Karpas-422 (cell line): ENCODE results near the gene YPEL1. TPM values are rescaled to one million over a fixed set of nuclear protein-coding genes. Genes with fewer than 3 reads are reported as not detected.
"Not testable (repeated sequence)": the region's sequence is repeated elsewhere in the genome, so short reads cannot be mapped to it uniquely, and the experiment has no call there.

Experiments
- DNase-seq: peaks from one replicate; pipeline ENCODE4 v3.0.0-alpha.2; 2015
- H2AFZ ChIP-seq: fragments of 200-600 bp; sonication (generic); 2 replicates; pipeline ENCODE4 v1.6.1; 2014; ENCODE audit warnings: antibody characterized with exemption, low read length, mixed read lengths
- H3K27ac ChIP-seq: fragments of 200-600 bp; sonication (generic); 2 replicates; pipeline ENCODE4 v1.5.1; 2014; ENCODE audit warnings: mild to moderate bottlenecking, low read length, moderate library complexity
- H3K27me3 ChIP-seq: fragments of 200-600 bp; sonication (generic); 2 replicates; pipeline ENCODE4 v1.6.1; 2014; ENCODE audit warnings: low read length, mixed read lengths
- H3K36me3 ChIP-seq: fragments of 200-600 bp; sonication (generic); 2 replicates; pipeline ENCODE4 v1.6.1; 2014; ENCODE audit warnings: low read length, mixed read lengths; ENCODE audit not compliant: insufficient read depth
- H3K4me1 ChIP-seq: fragments of 200-600 bp; sonication (generic); 2 replicates; pipeline ENCODE4 v1.6.1; 2014; ENCODE audit warnings: mild to moderate bottlenecking, low read length, mixed read lengths
- H3K4me2 ChIP-seq: fragments of 200-600 bp; sonication (generic); 2 replicates; pipeline ENCODE4 v1.6.1; 2014; ENCODE audit warnings: low read length, low read depth, mild to moderate bottlenecking; ENCODE audit not compliant: poor library complexity, severe bottlenecking
- H3K4me3 ChIP-seq: fragments of 200-600 bp; sonication (generic); 2 replicates; pipeline ENCODE4 v1.5.1; 2014; ENCODE audit warnings: mild to moderate bottlenecking, antibody characterized with exemption, low read length, mixed read lengths
- H3K79me2 ChIP-seq: fragments of 200-600 bp; sonication (generic); 2 replicates; pipeline ENCODE4 v1.6.1; 2014; ENCODE audit warnings: mild to moderate bottlenecking, low read length, mixed read lengths
- H3K9ac ChIP-seq: fragments of 200-600 bp; sonication (generic); 2 replicates; pipeline ENCODE4 v1.6.0; 2014; ENCODE audit warnings: low read length
- H3K9me2 ChIP-seq: fragments of 200-600 bp; sonication (generic), shearing (Covaris generic); replicated peaks from 2 replicates; pipeline ENCODE4 v1.6.0; 2014; ENCODE audit warnings: mild to moderate bottlenecking, low read length, moderate library complexity; ENCODE audit not compliant: insufficient read depth
- H3K9me3 ChIP-seq: fragments of 300-700, 200-600 bp; sonication (generic); 2 replicates; pipeline ENCODE4 v1.6.1; 2014; ENCODE audit warnings: low read length, mixed read lengths
- H4K20me1 ChIP-seq: fragments of 200-600 bp; sonication (generic); 2 replicates; pipeline ENCODE4 v1.6.1; 2014; ENCODE audit warnings: mild to moderate bottlenecking, antibody characterized with exemption, low read length, low read depth; ENCODE audit not compliant: insufficient read depth
- total RNA-seq: library from RNA; depleted of rRNA; stranded (reverse); fragments of >200 nt; shearing (Covaris generic); gene quantifications from 2 replicates; pipeline ENCODE4 v1.2.3, GENCODE V29; 2014; ENCODE audit warnings: low replicate concordance

Gene YPEL1
- total RNA-seq, 1 experiment from 2014 or later = 1.8 TPM

DNA sequence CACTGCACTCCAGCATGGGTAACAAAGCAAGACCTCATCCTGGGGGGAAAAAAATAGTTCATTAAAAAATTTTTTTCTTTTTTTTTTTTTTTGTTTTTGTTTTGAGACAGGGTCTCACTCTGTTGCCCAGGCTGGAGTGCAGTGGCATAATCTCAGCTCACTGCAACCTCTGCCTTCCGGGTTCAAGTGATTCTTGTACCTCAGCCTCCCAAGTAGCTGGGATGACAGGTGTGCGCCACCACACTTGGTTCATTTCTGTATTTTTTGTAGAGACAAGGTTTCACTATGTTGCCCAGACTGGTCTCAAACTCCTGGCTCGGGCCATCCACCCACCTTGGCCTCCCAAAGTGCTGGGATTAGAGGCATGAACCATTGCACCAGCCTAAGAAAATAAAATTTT is 11.1 kb downstream of the YPEL1 start:
- not testable (repeated sequence) for H3K36me3 ChIP-seq, H3K79me2 ChIP-seq, H4K20me1 ChIP-seq, H3K9me2 ChIP-seq, H3K9ac ChIP-seq, H3K9me3 ChIP-seq, H3K4me2 ChIP-seq, H3K27ac ChIP-seq, H3K27me3 ChIP-seq, H3K4me1 ChIP-seq, DNase-seq, H2AFZ ChIP-seq, H3K4me3 ChIP-seq

GRCh38 chr22:21721195-21721852 is 14.3 kb downstream of the YPEL1 start:
- H3K4me1 ChIP-seq = peaks cover 11% of the 10 kb centered on the region
- H3K9ac ChIP-seq, H3K27ac ChIP-seq, H3K4me2 ChIP-seq, H3K9me2 ChIP-seq, H3K9me3 ChIP-seq, H4K20me1 ChIP-seq, DNase-seq, H2AFZ ChIP-seq, H3K27me3 ChIP-seq, H3K4me3 ChIP-seq, H3K36me3 ChIP-seq, H3K79me2 ChIP-seq: not testable (repeated sequence)

- not testable (repeated sequence) for H3K9ac ChIP-seq, H3K36me3 ChIP-seq, H3K79me2 ChIP-seq, H3K27me3 ChIP-seq, H3K4me2 ChIP-seq, H2AFZ ChIP-seq, H3K9me3 ChIP-seq, H4K20me1 ChIP-seq, H3K9me2 ChIP-seq, H3K27ac ChIP-seq, H3K4me3 ChIP-seq, DNase-seq
- peaks cover 11% of the 10 kb centered on the region for H3K4me1 ChIP-seq
These were observed 15.3 kb downstream of the YPEL1 start for GRCh38 chr22:21720191-21720859.

GRCh38 chr22:21719024-21719423 is 16.6 kb downstream of the YPEL1 start:
- 0 out of 2 replicates have a peak overlapping the region, but pooled peaks have one; percentile 27 for H2AFZ ChIP-seq

DNA sequence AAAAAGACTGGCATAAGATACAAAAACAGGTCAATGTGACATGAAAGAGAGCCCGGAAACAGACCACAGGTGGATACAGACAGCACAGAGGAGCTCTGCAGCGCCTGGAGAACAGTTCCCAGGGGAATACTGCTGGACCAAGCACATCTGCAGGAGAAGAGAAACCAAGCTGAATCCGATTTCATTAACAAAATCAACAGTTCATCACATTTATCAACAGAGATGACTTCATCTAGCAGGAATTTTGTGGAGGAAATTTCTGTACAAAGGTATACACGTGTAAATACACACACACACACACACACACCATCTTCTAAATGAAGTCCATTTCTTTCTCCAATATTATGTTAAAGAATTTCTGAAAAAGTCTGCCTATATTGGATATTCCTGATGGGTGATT is 17.1 kb downstream of the YPEL1 start:
- Histone ChIP-seq H3K4me1 (peaks cover 11% of the 10 kb centered on the region), H3K4me3 (no peak overlapping the region), H3K27me3 (no peaks in the 10 kb centered on the region), H3K9ac (no peak overlapping the region), H2AFZ (no peak overlapping the region), H3K27ac (no peak overlapping the region), H3K9me2 (no peaks in the 10 kb centered on the region), H3K9me3 (no peaks in the 10 kb centered on the region), H3K36me3 (no peaks in the 10 kb centered on the region), H3K79me2 (no peaks in the 10 kb centered on the region), H4K20me1 (no peaks in the 10 kb centered on the region), H3K4me2 (no peak overlapping the region)
- DNase-seq = peak; percentile 53

More at GRCh38 chr22:21719024-21719423, 16.6 kb downstream of the YPEL1 start:
- H3K4me2 ChIP-seq = no peak overlapping the region
- H3K4me1 ChIP-seq = peaks cover 11% of the 10 kb centered on the region
- no peak overlapping the region for H3K27ac ChIP-seq
- no peaks in the 10 kb centered on the region for H3K79me2 ChIP-seq
- H3K27me3 ChIP-seq = no peaks in the 10 kb centered on the region
- peak; percentile 71 for DNase-seq
- H3K9ac ChIP-seq = no peak overlapping the region
- H3K9me3 ChIP-seq = no peaks in the 10 kb centered on the region
- H3K9me2 ChIP-seq = no peaks in the 10 kb centered on the region
- no peaks in the 10 kb centered on the region for H4K20me1 ChIP-seq
- no peaks in the 10 kb centered on the region for H3K36me3 ChIP-seq
- H3K4me3 ChIP-seq = no peak overlapping the region

- not testable (repeated sequence) for H2AFZ ChIP-seq, H3K4me2 ChIP-seq, H3K79me2 ChIP-seq, H3K36me3 ChIP-seq, H3K27me3 ChIP-seq, H3K9me2 ChIP-seq, H3K9ac ChIP-seq, DNase-seq, H4K20me1 ChIP-seq, H3K9me3 ChIP-seq, H3K27ac ChIP-seq, H3K4me3 ChIP-seq
- peaks cover 11% of the 10 kb centered on the region for H3K4me1 ChIP-seq
These were observed 19.0 kb downstream of the YPEL1 start for GRCh38 chr22:21716395-21717122.

DNA sequence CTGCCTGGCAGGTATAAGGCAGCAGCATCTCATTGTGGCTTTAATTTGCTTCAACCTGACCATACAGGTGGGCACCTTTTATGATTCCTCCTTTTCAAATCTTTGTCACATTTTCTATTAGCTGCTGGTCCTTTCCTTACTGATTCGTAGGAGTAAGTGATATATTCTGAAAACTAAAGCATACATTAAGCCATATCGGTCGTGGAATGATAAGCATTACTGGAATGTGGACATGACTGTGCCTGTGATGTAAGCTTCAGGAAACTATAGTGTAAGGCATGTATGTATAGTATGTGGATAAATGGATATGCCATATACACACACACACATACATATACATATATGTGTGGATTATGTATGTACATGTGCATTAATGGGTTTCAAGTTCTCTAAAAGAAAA is 20.8 kb downstream of the YPEL1 start:
- Histone ChIP-seq H3K9me3 (no peaks in the 10 kb centered on the region), H4K20me1 (no peaks in the 10 kb centered on the region), H3K4me3 (no peak overlapping the region), H3K79me2 (no peaks in the 10 kb centered on the region), H3K9me2 (no peaks in the 10 kb centered on the region), H3K4me2 (no peak overlapping the region), H3K27ac (no peak overlapping the region), H3K9ac (no peak overlapping the region), H3K27me3 (no peaks in the 10 kb centered on the region), H2AFZ (no peak overlapping the region), H3K36me3 (no peaks in the 10 kb centered on the region), H3K4me1 (peaks cover 11% of the 10 kb centered on the region)
- DNase-seq = no peak

- Histone ChIP-seq H3K9me2 (no peaks in the 10 kb centered on the region), H3K4me3 (no peak overlapping the region), H3K4me1 (peaks cover 8% of the 10 kb centered on the region), H3K4me2 (no peak overlapping the region), H3K9me3 (no peaks in the 10 kb centered on the region), H3K9ac (no peak overlapping the region), H3K36me3 (no peaks in the 10 kb centered on the region), H3K27me3 (no peaks in the 10 kb centered on the region), H3K79me2 (no peaks in the 10 kb centered on the region), H4K20me1 (no peaks in the 10 kb centered on the region), H2AFZ (no peak overlapping the region), H3K27ac (no peak overlapping the region)
- DNase-seq = no peak
These were observed 21.4 kb downstream of the YPEL1 start for GRCh38 chr22:21714059-21714770.
